ENCODE results near the gene MAP4K2. TPM values are rescaled to one million over a fixed set of nuclear protein-coding genes. Genes with fewer than 3 reads are reported as not detected.

The MAP4K2 gene
- total and polyA plus RNA-seq, 2 of the 4 experiments (the other 2 are of a cell fraction) = 11.7 to 16.6 TPM

GRCh38 chr11:64841592-64842365 lies 38.8 kb upstream of the MAP4K2 start:
- Histone ChIP-seq H3K9me1 (ENCODE audit: insufficient read depth, low read length) (no peaks in the 10 kb centered on the region), H3K56ac (ENCODE audit: extremely low read depth, insufficient read depth, low read length) (no peak overlapping the region), H3K27me3 (ENCODE audit: control insufficient read depth, insufficient read depth, low read length) (no peaks in the 10 kb centered on the region), H3K14ac (replicated peaks; ENCODE audit: low read depth, low read length) (no peak overlapping the region), H2BK120ac (ENCODE audit: low read depth, low read length) (no peak overlapping the region), H3K9me3 (ENCODE audit: control insufficient read depth, insufficient read depth, low read length) (no peaks in the 10 kb centered on the region), H3K36me3 (ENCODE audit: control insufficient read depth, insufficient read depth, low read length) (no peaks in the 10 kb centered on the region), H2BK5ac (ENCODE audit: low read depth, low read length, poor library complexity, severe bottlenecking) (no peak overlapping the region), H3K9ac (ENCODE audit: low read depth, low read length) (no peak overlapping the region), H3K27ac (ENCODE audit: insufficient read depth, low read length) (no peak overlapping the region), H3K4ac (ENCODE audit: low read depth, low read length) (no peak overlapping the region), H4K5ac (ENCODE audit: low read depth, low read length) (no peak overlapping the region), H3K4me2 (ENCODE audit: low read depth, low read length) (no peak overlapping the region), H3K18ac (ENCODE audit: low read depth, low read length) (no peak overlapping the region), H3K23ac (ENCODE audit: low read depth, low read length) (no peak overlapping the region), H3K4me1 (ENCODE audit: control insufficient read depth, insufficient read depth, low read length) (peaks cover 6% of the 10 kb centered on the region), H3K4me3 (ENCODE audit: insufficient read depth, low read depth, low read length) (no peak overlapping the region), H3K79me1 (ENCODE audit: low read depth in 1 of 2, low read length in 2 of 2) (no peaks in the 10 kb centered on the region), H2BK15ac (ENCODE audit: low read depth, low read length) (no peak overlapping the region; the same call in 2 of the 3 replicates), H4K20me1 (ENCODE audit: insufficient read depth, low read length) (no peaks in the 10 kb centered on the region), H2AK9ac (replicated peaks; ENCODE audit: low read depth, low read length, poor library complexity) (no peak overlapping the region), H2BK20ac (ENCODE audit: low read depth, low read length) (no peak overlapping the region), H4K91ac (ENCODE audit: insufficient read depth, low read depth, low read length) (no peak overlapping the region), H2AFZ (replicated peaks; ENCODE audit: low read length, poor library complexity) (no peak overlapping the region), H2AK5ac (ENCODE audit: low read depth, low read length) (peak overlapping the region; percentile 35; the same call in 1 of the 2 replicates), H4K8ac (ENCODE audit: low read depth in 2 of 2, low read length in 2 of 2) (no peak overlapping the region)
- ATAC-seq (ENCODE audit: low read depth) (no peak), DNase-seq (no peak)
- no TSS peak for BruUV-seq (replicated peaks)
- CTCF ChIA-PET = no interaction called here
- in situ Hi-C loops (cut with MboI; ENCODE audit: low sequenced_read_pairs) (loop anchor here (10.0 kb wide), 1 partner anchor 163 kb away; no protein-coding TSS in a partner anchor), dilution Hi-C loops (cut with HindIII; ENCODE audit: low sequenced_read_pairs, unreplicated experiment) (no loop called here), intact Hi-C loops (cut with micrococcal nuclease) (no loop called here)
- POLR2A ChIA-PET (ENCODE audit: unreplicated experiment) = no interaction called here
- WGBS, 2 experiments (ENCODE audit: extremely low coverage in 2 of 2, insufficient read length in 1 of 2) = 83% methylated on average over 6 of the region's 15 CpGs; no CpG with 5 or more reads in 1 of the 2 experiments
- TF ChIP-seq CTCF (conservative IDR thresholded peaks at IDR 0.05; ENCODE audit: low read depth, low read length) = no peak
- no peak for TF ChIP-seq SMC3 (IDR thresholded peaks at IDR 0.05; ENCODE audit: low read depth, low read length)
- TF ChIP-seq RFX5 (IDR thresholded peaks at IDR 0.05; ENCODE audit: low read depth, low read length) = no peak
- no peak for TF ChIP-seq MXI1 (IDR thresholded peaks at IDR 0.05; ENCODE audit: borderline replicate concordance, low read depth, low read length)
- no peak for TF ChIP-seq MAZ (IDR thresholded peaks at IDR 0.05; ENCODE audit: borderline replicate concordance, low read depth, low read length)
- TF ChIP-seq, protein P1, sequence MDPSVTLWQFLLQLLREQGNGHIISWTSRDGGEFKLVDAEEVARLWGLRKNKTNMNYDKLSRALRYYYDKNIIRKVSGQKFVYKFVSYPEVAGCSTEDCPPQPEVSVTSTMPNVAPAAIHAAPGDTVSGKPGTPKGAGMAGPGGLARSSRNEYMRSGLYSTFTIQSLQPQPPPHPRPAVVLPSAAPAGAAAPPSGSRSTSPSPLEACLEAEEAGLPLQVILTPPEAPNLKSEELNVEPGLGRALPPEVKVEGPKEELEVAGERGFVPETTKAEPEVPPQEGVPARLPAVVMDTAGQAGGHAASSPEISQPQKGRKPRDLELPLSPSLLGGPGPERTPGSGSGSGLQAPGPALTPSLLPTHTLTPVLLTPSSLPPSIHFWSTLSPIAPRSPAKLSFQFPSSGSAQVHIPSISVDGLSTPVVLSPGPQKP (IDR thresholded peaks at IDR 0.05; ENCODE audit: borderline replicate concordance, low read depth, low read length) = no peak
- TF ChIP-seq CHD1 (IDR thresholded peaks at IDR 0.05; ENCODE audit: low read depth, low read length) = no peak
- no peak for TF ChIP-seq USF2 (IDR thresholded peaks at IDR 0.05; ENCODE audit: low read depth, low read length)
- TF ChIP-seq CEBPB (IDR thresholded peaks at IDR 0.05; ENCODE audit: low read depth, low read length) = no peak
- no peak for TF ChIP-seq RCOR1 (IDR thresholded peaks at IDR 0.05; ENCODE audit: insufficient replicate concordance, low read length)
- no peak for TF ChIP-seq POLR2A (IDR thresholded peaks at IDR 0.05; ENCODE audit: low read depth, low read length)
- TF ChIP-seq MAFK (IDR thresholded peaks at IDR 0.05; ENCODE audit: low read depth, low read length) = no peak
- TF ChIP-seq NFE2L2 (IDR thresholded peaks at IDR 0.05; ENCODE audit: low read depth, low read length) = no peak
- no peak for TF ChIP-seq FOS (IDR thresholded peaks at IDR 0.05; ENCODE audit: low read depth, low read length)

Data from IMR-90 (cell line).